ENCODE data around the gene MPG. TPM values are rescaled to one million over a fixed set of nuclear protein-coding genes. Genes with fewer than 3 reads are reported as not detected.
A peak's percentile ranks its signal among the peaks of the same experiment; 100 is the strongest.

The MPG gene
- total and polyA plus RNA-seq, 2 of the 8 experiments (the other 6 are each of a cell fraction or from before 2014, with no cell fraction given), result 37.6 to 83.7 TPM

DNA sequence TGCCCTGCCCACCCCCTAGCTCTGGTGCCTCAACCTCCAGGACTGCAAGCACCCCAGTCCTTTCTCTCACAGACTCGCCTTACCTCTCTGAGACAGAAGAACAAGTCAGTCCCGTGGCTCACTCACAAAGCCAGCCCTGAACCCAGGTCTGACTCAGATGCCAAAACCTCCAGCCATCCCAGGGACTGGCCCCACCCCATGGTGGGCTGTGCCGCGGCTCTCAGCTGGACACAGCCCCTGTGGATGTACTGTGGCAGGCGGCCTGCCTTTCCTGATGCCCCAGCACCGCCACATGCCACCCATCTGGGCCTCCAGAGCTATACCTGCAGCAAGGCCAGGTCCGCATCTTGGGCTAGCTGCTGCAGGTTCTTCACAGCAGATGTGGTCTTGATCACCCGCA, 19.8 kb downstream of the MPG start:
- H4K91ac ChIP-seq (replicated peaks; ENCODE audit: insufficient read length, low read length), result no peak overlapping the region
- TF ChIP-seq KDM4A (IDR thresholded peaks at IDR 0.05; ENCODE audit: low read depth, low read length, severe bottlenecking), result no peak
- TF ChIP-seq, protein P1, sequence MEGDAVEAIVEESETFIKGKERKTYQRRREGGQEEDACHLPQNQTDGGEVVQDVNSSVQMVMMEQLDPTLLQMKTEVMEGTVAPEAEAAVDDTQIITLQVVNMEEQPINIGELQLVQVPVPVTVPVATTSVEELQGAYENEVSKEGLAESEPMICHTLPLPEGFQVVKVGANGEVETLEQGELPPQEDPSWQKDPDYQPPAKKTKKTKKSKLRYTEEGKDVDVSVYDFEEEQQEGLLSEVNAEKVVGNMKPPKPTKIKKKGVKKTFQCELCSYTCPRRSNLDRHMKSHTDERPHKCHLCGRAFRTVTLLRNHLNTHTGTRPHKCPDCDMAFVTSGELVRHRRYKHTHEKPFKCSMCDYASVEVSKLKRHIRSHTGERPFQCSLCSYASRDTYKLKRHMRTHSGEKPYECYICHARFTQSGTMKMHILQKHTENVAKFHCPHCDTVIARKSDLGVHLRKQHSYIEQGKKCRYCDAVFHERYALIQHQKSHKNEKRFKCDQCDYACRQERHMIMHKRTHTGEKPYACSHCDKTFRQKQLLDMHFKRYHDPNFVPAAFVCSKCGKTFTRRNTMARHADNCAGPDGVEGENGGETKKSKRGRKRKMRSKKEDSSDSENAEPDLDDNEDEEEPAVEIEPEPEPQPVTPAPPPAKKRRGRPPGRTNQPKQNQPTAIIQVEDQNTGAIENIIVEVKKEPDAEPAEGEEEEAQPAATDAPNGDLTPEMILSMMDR (IDR thresholded peaks at IDR 0.05; ENCODE audit: control extremely low read depth in 1 of 3, insufficient read depth in 1 of 3, low read depth in 1 of 3, low read length in 3 of 3), result no peak
- TF ChIP-seq SP2 (IDR thresholded peaks at IDR 0.05; ENCODE audit: low read length), result no peak
- no peak for TF ChIP-seq TAF7 (optimal IDR thresholded peaks at IDR 0.05; ENCODE audit: borderline replicate concordance, low read depth, low read length)
- TF ChIP-seq RBBP5 (IDR thresholded peaks at IDR 0.05; ENCODE audit: borderline replicate concordance, low read depth, low read length), result no peak
- TF ChIP-seq BCL11A (IDR thresholded peaks at IDR 0.05; ENCODE audit: low read depth in 2 of 2, low read length in 2 of 2), result no peak
- TF ChIP-seq BRCA1 (IDR thresholded peaks at IDR 0.05; ENCODE audit: low read depth, low read length), result no peak
- no peak for TF ChIP-seq NANOG (IDR thresholded peaks at IDR 0.05; ENCODE audit: insufficient read depth, low read depth, low read length, poor library complexity, severe bottlenecking)
- TF ChIP-seq PHF8 (conservative IDR thresholded peaks at IDR 0.05; ENCODE audit: low read depth, low read length), result no peak
- no peak for TF ChIP-seq JUND (IDR thresholded peaks at IDR 0.05; ENCODE audit: low read length)
- TF ChIP-seq CEBPB (IDR thresholded peaks at IDR 0.05; ENCODE audit: low read depth, low read length), result no peak

More for the DNA sequence above, 19.8 kb downstream of the MPG start:
- CTCF ChIA-PET (ENCODE audit: partially characterized antibody), result interaction anchor here (1.3 to 25.7 kb wide), 13 partner anchors 9 to 265 kb away, joined by 3 to 856 read pairs (median 13); partner anchors contain the start of genes MPG and RHBDF1
- Histone ChIP-seq H3K9ac (replicated peaks in 1 of 4; ENCODE audit: extremely low read depth in 1 of 4, low read depth in 3 of 4, low read length in 3 of 4) (no peak overlapping the region), H3K79me2 (ENCODE audit: control insufficient read depth in 1 of 2, insufficient read depth in 2 of 2, low read length in 2 of 2) (no peaks in the 10 kb centered on the region), H2BK20ac (ENCODE audit: low read length) (no peak overlapping the region), H3K4ac (replicated peaks; ENCODE audit: insufficient read length, low read depth, low read length) (no peak overlapping the region), H4K20me1 (replicated peaks in 1 of 2; ENCODE audit: control insufficient read depth in 1 of 2, insufficient read depth in 2 of 2, low read length in 2 of 2) (peaks cover 3 to 8% of the 10 kb centered on the region in 2 experiments), H3K23me2 (ENCODE audit: low read depth, low read length) (no peaks in the 10 kb centered on the region), H3K36me3 (ENCODE audit: control insufficient read depth in 2 of 4, insufficient read depth in 4 of 4, low read length in 3 of 4) (peaks cover 0 to 3% (median 0%) of the 10 kb centered on the region in 4 experiments; a peak in 1 of 8 replicates), H3K79me1 (ENCODE audit: low read depth, low read length) (no peaks in the 10 kb centered on the region), H2AFZ (ENCODE audit: low read length) (no peak overlapping the region), H3K23ac (ENCODE audit: insufficient read length) (no peak overlapping the region), H3K27me3 (replicated peaks in 1 of 4; ENCODE audit: control insufficient read depth in 3 of 4, extremely low read depth in 1 of 4, insufficient read depth in 3 of 4, low read length in 3 of 4) (no peaks in the 10 kb centered on the region; a peak in 1 of 7 replicates), H3K9me3 (ENCODE audit: insufficient read depth in 2 of 2, low read depth in 1 of 2, low read length in 1 of 2) (no peaks in the 10 kb centered on the region), H2BK15ac (ENCODE audit: low read length) (no peak overlapping the region), H3K27ac (ENCODE audit: low read depth, low read length) (no peak overlapping the region), H2BK120ac (replicated peaks; ENCODE audit: low read depth, low read length) (no peak overlapping the region), H2BK5ac (ENCODE audit: low read depth, low read length) (no peak overlapping the region), H3K4me1 (replicated peaks in 1 of 4; ENCODE audit: control insufficient read depth in 3 of 4, insufficient read depth in 4 of 4, low read length in 3 of 4) (no peaks in the 10 kb centered on the region), H2BK12ac (ENCODE audit: low read depth, low read length) (no peak overlapping the region), H3K14ac (ENCODE audit: insufficient read length) (no peak overlapping the region), H4K8ac (ENCODE audit: extremely low read depth, insufficient read depth, low read length) (0 out of 2 replicates have a peak overlapping the region, but pooled peaks have one; percentile 38), H4K5ac (ENCODE audit: insufficient read length, low read depth, low read length) (no peak overlapping the region), H2AK5ac (ENCODE audit: low read depth, low read length) (no peak overlapping the region), H3K4me2 (ENCODE audit: insufficient read depth in 1 of 2, low read depth in 2 of 2, low read length in 2 of 2) (no peak overlapping the region), H3K18ac (ENCODE audit: extremely low read depth, low read length) (no peak overlapping the region), H3K56ac (replicated peaks; ENCODE audit: insufficient read length, low read depth, low read length) (no peak overlapping the region), H3K4me3 (ENCODE audit: extremely low read depth in 1 of 4, insufficient read depth in 2 of 4, low read depth in 3 of 4, low read length in 4 of 4) (no peak overlapping the region)
- WGBS, 2 experiments (ENCODE audit: extremely low coverage in 1 of 2, insufficient coverage in 1 of 2, insufficient read length in 1 of 2, insufficient replicate concordance in 2 of 2, low coverage in 1 of 2, low lambda C conversion rate in 2 of 2, missing lambda C conversion rate in 1 of 2), result 92% methylated on average over 8 of the region's 8 CpGs; no CpG with 5 or more reads in 1 of the 2 experiments
- DNase-seq (ENCODE audit: low read depth in 1 of 2, low spot score in 2 of 2), result no peak
- no peak for FAIRE-seq
- POLR2A ChIA-PET (ENCODE audit: partially characterized antibody), result interaction anchor here (1.8 to 12.4 kb wide), 3 partner anchors 19 to 41 kb away, joined by 6 to 153 read pairs (median 12); partner anchors contain the start of gene RHBDF1

Data from H1 (cell line).